Fibroblast of lung (primary cell): ENCODE measurements around the gene GINS3. TPM values are rescaled to one million over a fixed set of nuclear protein-coding genes. Genes with fewer than 3 reads are reported as not detected.

ENCODE experiments used
- DNase-seq, 2 donors: peaks; one replicate each; pipeline versions ENCODE4 v3.0.0 to v3.0.0-alpha.2; 2010; ENCODE audit warnings: low read depth in 2 of 2
- H2AFZ ChIP-seq: 2 replicates; pipeline ENCODE4 v1.5.1; 2012; ENCODE audit warnings: low read length, control low read depth, inconsistent platforms
- H3K27ac ChIP-seq: 2 replicates; pipeline ENCODE4 v1.5.1; 2011; ENCODE audit warnings: low read length, control low read depth; ENCODE audit not compliant: insufficient read depth
- H3K27me3 ChIP-seq: 2 replicates; pipeline ENCODE4 v1.5.1; 2011; ENCODE audit warnings: mild to moderate bottlenecking, low read length; ENCODE audit not compliant: control insufficient read depth, insufficient read depth
- H3K36me3 ChIP-seq: 2 replicates; pipeline ENCODE4 v1.5.1; 2011; ENCODE audit warnings: low read length; ENCODE audit not compliant: control insufficient read depth, insufficient read depth
- H3K4me1 ChIP-seq: 2 replicates; pipeline ENCODE4 v1.5.1; 2011; ENCODE audit warnings: low read length; ENCODE audit not compliant: control insufficient read depth, insufficient read depth; ENCODE audit errors: extremely low read depth
- H3K4me2 ChIP-seq: 2 replicates; pipeline ENCODE4 v1.5.1; 2011; ENCODE audit warnings: low read length, control low read depth; ENCODE audit not compliant: insufficient read depth; ENCODE audit errors: extremely low read depth
- H3K4me3 ChIP-seq, 4 experiments: fragments of 200-600 bp in 1 of 4; sonication (generic) in 1 of 4; replicated peaks in 1 of 4; 2 replicates each; pipeline ENCODE4 v1.5.1; 2011 to 2016; ENCODE audit warnings: low read length in 4 of 4, low read depth in 3 of 4, mild to moderate bottlenecking in 3 of 4, control low read depth in 2 of 4, inconsistent platforms in 1 of 4, mixed read lengths in 1 of 4; ENCODE audit not compliant: insufficient read depth in 1 of 4; ENCODE audit errors: control extremely low read depth in 1 of 4
- H3K79me2 ChIP-seq: 2 replicates; pipeline ENCODE4 v1.5.1; 2012; ENCODE audit warnings: mild to moderate bottlenecking, low read length, inconsistent platforms; ENCODE audit not compliant: control insufficient read depth, insufficient read depth
- H3K9ac ChIP-seq: 2 replicates; pipeline ENCODE4 v1.5.1; 2011; ENCODE audit warnings: mild to moderate bottlenecking, low read length, control low read depth; ENCODE audit not compliant: insufficient read depth
- H3K9me3 ChIP-seq: 2 replicates; pipeline ENCODE4 v1.5.1; 2012; ENCODE audit warnings: low read depth, low read length; ENCODE audit not compliant: control insufficient read depth, insufficient read depth
- H4K20me1 ChIP-seq: 2 replicates; pipeline ENCODE4 v1.5.1; 2011; ENCODE audit warnings: low read length; ENCODE audit not compliant: control insufficient read depth, insufficient read depth; ENCODE audit errors: extremely low read depth
- EZH2 ChIP-seq: IDR thresholded peaks from 2 replicates; pipeline ENCODE4 v1.5.1; 2012; ENCODE audit warnings: low read length, control low read depth, mild to moderate bottlenecking; ENCODE audit errors: missing control alignments
- polyA plus RNA-seq, 2 donors: library from polyadenylated mRNA; depleted of rRNA in 1 of 2; stranded (reverse) in 1 of 2; unstranded in 1 of 2; fragments of >200 nt; gene quantifications; 2 replicates each; pipeline ENCODE4 v1.2.1, GENCODE V29; 2011 to 2012; ENCODE audit warnings: missing spikeins in 1 of 2
- total RNA-seq: library from RNA; depleted of rRNA; stranded (reverse); fragments of >200 nt; gene quantifications from 2 replicates; pipeline ENCODE4 v1.2.1, GENCODE V29; 2014
- TF ChIP-seq, protein P1 (sequence below), 2 donors: IDR thresholded peaks in 1 of 2; conservative IDR thresholded peaks in 1 of 2; 1 replicate in 1 of 2; 2 replicates in 1 of 2; pipeline ENCODE4 v1.5.1; 2011 to 2012; ENCODE audit warnings: low read length in 2 of 2, control low read depth in 1 of 2, inconsistent platforms in 1 of 2, low read depth in 1 of 2, mild to moderate bottlenecking in 1 of 2

Gene GINS3
- total and polyA plus RNA-seq, 2 donors (not counting 1 experiment from before 2014, with no cell fraction given) = 1.8 to 5.9 TPM

DNA sequence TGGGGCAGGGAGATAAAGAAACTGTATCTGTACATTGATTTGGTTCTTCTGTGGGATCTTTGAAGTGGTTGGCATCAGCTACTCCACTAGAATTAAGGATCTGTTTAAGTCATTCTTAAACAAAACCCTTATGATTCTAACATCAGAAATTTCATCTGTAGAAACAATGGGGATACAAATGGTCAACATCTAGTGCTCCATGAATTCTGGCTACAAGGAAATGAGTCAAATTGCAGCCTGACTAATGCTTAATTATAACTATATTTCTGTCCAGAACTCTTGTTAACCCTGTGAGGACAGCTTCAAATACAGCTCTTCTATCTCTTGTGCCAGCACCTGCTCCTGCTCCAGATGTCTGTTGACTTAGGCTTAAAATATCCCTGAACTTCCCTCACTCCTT, 13.9 kb upstream of the GINS3 start:
- no peak overlapping the region for H3K27ac ChIP-seq
- H2AFZ ChIP-seq = no peak overlapping the region
- H3K4me2 ChIP-seq = peak overlapping the region; percentile 23

DNA sequence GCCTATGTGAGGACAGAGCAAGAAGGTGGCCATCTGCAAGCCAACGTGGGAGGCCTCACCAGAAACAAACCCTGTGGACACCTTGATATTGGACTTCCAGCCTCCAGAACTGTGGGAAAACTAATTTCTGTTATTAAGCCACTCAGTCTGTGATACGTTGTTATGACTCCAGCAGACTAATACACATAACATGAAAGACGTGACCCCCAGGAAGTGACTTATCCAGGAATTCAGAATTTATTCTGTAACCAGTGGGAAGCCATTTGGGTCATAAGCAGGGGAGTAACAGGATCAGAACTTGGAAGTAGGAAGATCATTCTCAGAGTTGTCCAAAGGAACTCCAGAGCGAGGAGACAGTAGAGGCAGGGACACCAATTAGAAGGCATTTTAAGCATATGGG, 12.5 kb upstream of the GINS3 start:
- Histone ChIP-seq H3K4me1 (no peaks in the 10 kb centered on the region), H3K79me2 (no peaks in the 10 kb centered on the region), H3K27ac (no peak overlapping the region), H4K20me1 (no peaks in the 10 kb centered on the region), H3K9me3 (no peaks in the 10 kb centered on the region), H3K36me3 (no peaks in the 10 kb centered on the region), H2AFZ (no peak overlapping the region), H3K9ac (no peak overlapping the region), H3K27me3 (no peaks in the 10 kb centered on the region), H3K4me3 (no peak overlapping the region), H3K4me2 (no peak overlapping the region)
- TF ChIP-seq, protein P1, sequence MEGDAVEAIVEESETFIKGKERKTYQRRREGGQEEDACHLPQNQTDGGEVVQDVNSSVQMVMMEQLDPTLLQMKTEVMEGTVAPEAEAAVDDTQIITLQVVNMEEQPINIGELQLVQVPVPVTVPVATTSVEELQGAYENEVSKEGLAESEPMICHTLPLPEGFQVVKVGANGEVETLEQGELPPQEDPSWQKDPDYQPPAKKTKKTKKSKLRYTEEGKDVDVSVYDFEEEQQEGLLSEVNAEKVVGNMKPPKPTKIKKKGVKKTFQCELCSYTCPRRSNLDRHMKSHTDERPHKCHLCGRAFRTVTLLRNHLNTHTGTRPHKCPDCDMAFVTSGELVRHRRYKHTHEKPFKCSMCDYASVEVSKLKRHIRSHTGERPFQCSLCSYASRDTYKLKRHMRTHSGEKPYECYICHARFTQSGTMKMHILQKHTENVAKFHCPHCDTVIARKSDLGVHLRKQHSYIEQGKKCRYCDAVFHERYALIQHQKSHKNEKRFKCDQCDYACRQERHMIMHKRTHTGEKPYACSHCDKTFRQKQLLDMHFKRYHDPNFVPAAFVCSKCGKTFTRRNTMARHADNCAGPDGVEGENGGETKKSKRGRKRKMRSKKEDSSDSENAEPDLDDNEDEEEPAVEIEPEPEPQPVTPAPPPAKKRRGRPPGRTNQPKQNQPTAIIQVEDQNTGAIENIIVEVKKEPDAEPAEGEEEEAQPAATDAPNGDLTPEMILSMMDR (conservative IDR thresholded peaks at IDR 0.05 in 1 of 2, IDR thresholded peaks at IDR 0.05 in 1 of 2; ENCODE audit: low read depth in 1 of 2, low read length in 2 of 2) = no peak
- no peak for TF ChIP-seq EZH2
- no peak for DNase-seq

More for the DNA sequence above, 13.9 kb upstream of the GINS3 start:
- TF ChIP-seq, protein P1 (conservative IDR thresholded peaks at IDR 0.05 in 1 of 2, IDR thresholded peaks at IDR 0.05 in 1 of 2; ENCODE audit: low read depth in 1 of 2, low read length in 2 of 2) = no peak
- no peak for TF ChIP-seq EZH2
- Histone ChIP-seq H3K27me3 (no peaks in the 10 kb centered on the region), H3K4me3 (no peak overlapping the region), H3K4me1 (no peaks in the 10 kb centered on the region), H3K9me3 (no peaks in the 10 kb centered on the region), H3K79me2 (no peaks in the 10 kb centered on the region), H3K36me3 (no peaks in the 10 kb centered on the region), H4K20me1 (no peaks in the 10 kb centered on the region), H3K9ac (no peak overlapping the region)
- DNase-seq = peak in 1 of 2 donors; percentile 4

DNA sequence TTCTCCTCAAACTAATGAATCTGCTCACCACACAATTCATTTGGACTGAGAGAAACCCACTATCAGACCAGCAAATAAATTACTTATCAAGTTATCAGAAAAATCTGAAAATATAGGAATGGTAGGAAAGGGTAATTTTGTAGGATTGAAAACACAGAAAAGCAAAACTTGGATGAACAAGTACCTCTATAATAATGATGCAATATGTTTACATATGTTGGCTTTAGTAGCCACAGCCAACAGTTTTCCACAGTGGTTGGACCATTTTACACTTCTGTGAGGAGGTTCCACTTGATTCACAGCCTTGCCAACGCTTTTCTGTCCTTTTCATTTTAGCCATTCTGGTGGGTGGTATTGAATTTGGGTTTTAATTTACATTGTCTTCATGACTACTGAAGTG, 10.6 kb upstream of the GINS3 start:
- Histone ChIP-seq H3K9ac (no peak overlapping the region), H3K79me2 (no peaks in the 10 kb centered on the region), H3K27me3 (no peaks in the 10 kb centered on the region), H3K9me3 (no peaks in the 10 kb centered on the region), H3K36me3 (no peaks in the 10 kb centered on the region), H3K4me1 (no peaks in the 10 kb centered on the region), H3K27ac (no peak overlapping the region), H3K4me3 (no peak overlapping the region), H4K20me1 (no peaks in the 10 kb centered on the region), H2AFZ (no peak overlapping the region), H3K4me2 (no peak overlapping the region)
- TF ChIP-seq EZH2 = no peak
- TF ChIP-seq, protein P1 (conservative IDR thresholded peaks at IDR 0.05 in 1 of 2, IDR thresholded peaks at IDR 0.05 in 1 of 2; ENCODE audit: low read depth in 1 of 2, low read length in 2 of 2) = no peak
- DNase-seq = no peak
